EL (cell line): ENCODE measurements around the gene SERPINA7.
"Not testable (repeated sequence)": the region's sequence is repeated elsewhere in the genome, so short reads cannot be mapped to it uniquely, and the experiment has no call there.

Source experiments
- DNase-seq: peaks from one replicate; pipeline ENCODE4 v3.0.0-alpha.2; 2016

SERPINA7 gene

GRCh38 chrX:106038625-106039024 lies at the start of gene SERPINA7:
SERPINA7 (minus strand) TSS chrX:106038727; CDS start chrX:106037058, 1,669 bp downstream.
- no peak for DNase-seq

- no peak for DNase-seq
These were observed 30.5 kb upstream of the SERPINA7 start for GRCh38 chrX:106069048-106069447.

GRCh38 chrX:106050054-106050453 lies 11.5 kb upstream of the SERPINA7 start:
- DNase-seq, result no peak

- DNase-seq, result no peak
These were observed 3.8 kb upstream of the SERPINA7 start for GRCh38 chrX:106042296-106042695.

GRCh38 chrX:106040861-106041260 lies 2.3 kb upstream of the SERPINA7 start:
- no peak for DNase-seq

- DNase-seq, result no peak
These were observed 1.4 kb upstream of the SERPINA7 start for GRCh38 chrX:106039920-106040319.

GRCh38 chrX:106037835-106038473 lies 573 bp downstream of the SERPINA7 start:
- DNase-seq, result no peak

GRCh38 chrX:106036716-106037115 lies 1.8 kb downstream of the SERPINA7 start:
- no peak for DNase-seq

- no peak for DNase-seq
These were observed 3.5 kb downstream of the SERPINA7 start for GRCh38 chrX:106035064-106035463.

- DNase-seq, result no peak
These were observed 14.6 kb downstream of the SERPINA7 start for GRCh38 chrX:106023947-106024346.

GRCh38 chrX:106022238-106022637 lies 16.3 kb downstream of the SERPINA7 start:
- no peak for DNase-seq

- no peak for DNase-seq
These were observed 24.3 kb downstream of the SERPINA7 start for GRCh38 chrX:106014119-106014775.

GRCh38 chrX:106009145-106009544 lies 29.4 kb downstream of the SERPINA7 start:
- no peak for DNase-seq

- DNase-seq, result no peak
These were observed 30.7 kb downstream of the SERPINA7 start for GRCh38 chrX:106007815-106008214.

GRCh38 chrX:106005684-106006083 lies 32.8 kb downstream of the SERPINA7 start:
- no peak for DNase-seq

GRCh38 chrX:106000609-106001008 lies 37.9 kb downstream of the SERPINA7 start:
- DNase-seq, result not testable (repeated sequence)

GRCh38 chrX:106000203-106000602 lies 38.3 kb downstream of the SERPINA7 start:
- DNase-seq, result no peak

GRCh38 chrX:105999294-105999693 lies 39.2 kb downstream of the SERPINA7 start:
- no peak for DNase-seq

GRCh38 chrX:105988487-105988886 lies 50.0 kb downstream of the SERPINA7 start:
- not testable (repeated sequence) for DNase-seq
